ENCODE data around the gene SLC7A11. TPM values are rescaled to one million over a fixed set of nuclear protein-coding genes. Genes with fewer than 3 reads are reported as not detected.

SLC7A11 gene
- polyA plus RNA-seq, 3 donors: 0.02 to 0.07 TPM; not detected in 1

DNA sequence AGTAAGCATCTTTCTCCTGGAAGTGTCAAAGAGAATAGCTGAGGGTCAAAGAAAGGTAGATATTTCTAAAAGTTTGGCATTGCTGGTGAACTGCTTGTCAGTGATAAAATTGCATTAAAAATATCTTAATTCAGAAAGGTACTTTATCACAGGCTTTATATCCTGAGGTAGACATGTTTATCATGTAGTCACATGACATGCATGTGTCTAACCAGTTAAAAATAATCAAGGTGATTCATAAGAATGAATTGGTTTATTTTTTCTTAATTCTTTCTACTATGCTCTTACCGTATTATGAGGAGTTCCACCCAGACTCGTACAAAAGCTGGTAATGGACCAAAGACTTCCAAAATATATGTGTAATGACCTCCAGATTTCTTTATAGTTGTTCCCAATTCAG, 6.1 kb downstream of the SLC7A11 start:
- no peak overlapping the region for H2AFZ ChIP-seq (ENCODE audit: insufficient read depth, low read depth, low read length, poor library complexity, severe bottlenecking)
- H3K79me2 ChIP-seq (ENCODE audit: insufficient read depth, low read length): no peaks in the 10 kb centered on the region
- no peak overlapping the region for H3K4me3 Mint-ChIP-seq
- peaks cover 7 to 9% of the 10 kb centered on the region in 2 donors for H3K4me1 ChIP-seq (ENCODE audit: control insufficient read depth in 1 of 2, insufficient read depth in 2 of 2, low read length in 2 of 2)
- peak in 1 of 3 donors; percentile 10 for DNase-seq
- H3K36me3 ChIP-seq (replicated peaks in 1 of 2; ENCODE audit: control insufficient read depth in 1 of 2, insufficient read depth in 2 of 2, low read length in 2 of 2): no peaks in the 10 kb centered on the region
- no peak overlapping the region for H3K4me2 ChIP-seq (replicated peaks; ENCODE audit: extremely low read depth, low read length, poor library complexity, severe bottlenecking)
- H4K20me1 ChIP-seq (ENCODE audit: insufficient read depth, low read length): no peaks in the 10 kb centered on the region
- peak overlapping the region in 1 of 2 donors; percentile 80 for H3K27ac ChIP-seq (ENCODE audit: low read depth in 1 of 2, low read length in 2 of 2)
- intact Hi-C loops (cut with micrococcal nuclease): no loop called here
- H3K27ac Mint-ChIP-seq: peak overlapping the region; percentile 50 to 92 (median 75)
- no peak overlapping the region for H3K9ac ChIP-seq (ENCODE audit: insufficient read depth, low read length, poor library complexity, severe bottlenecking)
- peaks cover 0 to 5% (median 0%) of the 10 kb centered on the region in 7 donors for H3K9me3 Mint-ChIP-seq
- H3K36me3 Mint-ChIP-seq: no peaks in the 10 kb centered on the region
- peaks cover 12% of the 10 kb centered on the region for H3K4me1 Mint-ChIP-seq
- no peak overlapping the region for H3K4me3 ChIP-seq (replicated peaks in 1 of 3; ENCODE audit: low read depth in 2 of 3, low read length in 3 of 3)
- H3K9me3 ChIP-seq (replicated peaks in 1 of 2; ENCODE audit: control insufficient read depth in 1 of 2, insufficient read depth in 1 of 2, low read length in 2 of 2): no peaks in the 10 kb centered on the region
- H3K27me3 Mint-ChIP-seq (ENCODE audit: low read depth in 3 of 3): peaks cover 0 to 2% (median 0%) of the 10 kb centered on the region in 3 donors
- WGBS (ENCODE audit: insufficient coverage): no CpG with 5 or more reads among the region's 2 CpGs
- TF ChIP-seq, protein P1, sequence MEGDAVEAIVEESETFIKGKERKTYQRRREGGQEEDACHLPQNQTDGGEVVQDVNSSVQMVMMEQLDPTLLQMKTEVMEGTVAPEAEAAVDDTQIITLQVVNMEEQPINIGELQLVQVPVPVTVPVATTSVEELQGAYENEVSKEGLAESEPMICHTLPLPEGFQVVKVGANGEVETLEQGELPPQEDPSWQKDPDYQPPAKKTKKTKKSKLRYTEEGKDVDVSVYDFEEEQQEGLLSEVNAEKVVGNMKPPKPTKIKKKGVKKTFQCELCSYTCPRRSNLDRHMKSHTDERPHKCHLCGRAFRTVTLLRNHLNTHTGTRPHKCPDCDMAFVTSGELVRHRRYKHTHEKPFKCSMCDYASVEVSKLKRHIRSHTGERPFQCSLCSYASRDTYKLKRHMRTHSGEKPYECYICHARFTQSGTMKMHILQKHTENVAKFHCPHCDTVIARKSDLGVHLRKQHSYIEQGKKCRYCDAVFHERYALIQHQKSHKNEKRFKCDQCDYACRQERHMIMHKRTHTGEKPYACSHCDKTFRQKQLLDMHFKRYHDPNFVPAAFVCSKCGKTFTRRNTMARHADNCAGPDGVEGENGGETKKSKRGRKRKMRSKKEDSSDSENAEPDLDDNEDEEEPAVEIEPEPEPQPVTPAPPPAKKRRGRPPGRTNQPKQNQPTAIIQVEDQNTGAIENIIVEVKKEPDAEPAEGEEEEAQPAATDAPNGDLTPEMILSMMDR (IDR thresholded peaks at IDR 0.05): no peak
- no peaks in the 10 kb centered on the region for H3K27me3 ChIP-seq (ENCODE audit: control insufficient read depth in 2 of 2, insufficient read depth in 2 of 2, low read length in 2 of 2)

GRCh38 chr4:138235419-138235952, 6.7 kb downstream of the SLC7A11 start:
- peaks cover 7 to 9% of the 10 kb centered on the region in 2 donors for H3K4me1 ChIP-seq (ENCODE audit: control insufficient read depth in 1 of 2, insufficient read depth in 2 of 2, low read length in 2 of 2)
- peak overlapping the region in 1 of 2 donors; percentile 80 for H3K27ac ChIP-seq (ENCODE audit: low read depth in 1 of 2, low read length in 2 of 2)
- Mint-ChIP-seq H3K9me3 (peaks cover 0 to 5% (median 0%) of the 10 kb centered on the region in 7 donors), H3K36me3 (no peaks in the 10 kb centered on the region), H3K4me3 (no peak overlapping the region), H3K27me3 (ENCODE audit: low read depth in 3 of 3) (peaks cover 0 to 3% (median 0%) of the 10 kb centered on the region in 3 donors), H3K4me1 (peaks cover 12% of the 10 kb centered on the region), H3K27ac (peak overlapping the region; percentile 50 to 92 (median 75))
- H3K79me2 ChIP-seq (ENCODE audit: insufficient read depth, low read length): no peaks in the 10 kb centered on the region
- no peaks in the 10 kb centered on the region for H3K36me3 ChIP-seq (replicated peaks in 1 of 2; ENCODE audit: control insufficient read depth in 1 of 2, insufficient read depth in 2 of 2, low read length in 2 of 2)
- TF ChIP-seq, protein P1 (IDR thresholded peaks at IDR 0.05): no peak
- peak; percentile 73 to 95 (median 92) for DNase-seq
- no peaks in the 10 kb centered on the region for H4K20me1 ChIP-seq (ENCODE audit: insufficient read depth, low read length)
- H3K4me2 ChIP-seq (replicated peaks; ENCODE audit: extremely low read depth, low read length, poor library complexity, severe bottlenecking): peak overlapping the region; percentile 15
- H2AFZ ChIP-seq (ENCODE audit: insufficient read depth, low read depth, low read length, poor library complexity, severe bottlenecking): no peak overlapping the region
- no CpG with 5 or more reads among the region's 1 CpG for WGBS (ENCODE audit: insufficient coverage)
- no peak overlapping the region for H3K4me3 ChIP-seq (replicated peaks in 1 of 3; ENCODE audit: low read depth in 2 of 3, low read length in 3 of 3)
- no peaks in the 10 kb centered on the region for H3K27me3 ChIP-seq (ENCODE audit: control insufficient read depth in 2 of 2, insufficient read depth in 2 of 2, low read length in 2 of 2)
- intact Hi-C loops (cut with micrococcal nuclease): no loop called here
- H3K9ac ChIP-seq (ENCODE audit: insufficient read depth, low read length, poor library complexity, severe bottlenecking): no peak overlapping the region
- H3K9me3 ChIP-seq (replicated peaks in 1 of 2; ENCODE audit: control insufficient read depth in 1 of 2, insufficient read depth in 1 of 2, low read length in 2 of 2): no peaks in the 10 kb centered on the region

Data from CD14-positive monocyte (primary cell).